Measurements from ENCODE around the gene LBH.

LBH gene

GRCh38 chr2:30235859-30236535 lies 4.7 kb downstream of the LBH start:
- no peak for DNase-seq

GRCh38 chr2:30236591-30237238 lies 5.4 kb downstream of the LBH start:
- DNase-seq = no peak

- no peak for DNase-seq
Measured at GRCh38 chr2:30237239-30237965, 6.1 kb downstream of the LBH start.

GRCh38 chr2:30237966-30238800 lies 6.8 kb downstream of the LBH start:
- no peak for DNase-seq

GRCh38 chr2:30239308-30239985 lies 8.1 kb downstream of the LBH start:
- peak; percentile 47 for DNase-seq

- DNase-seq = no peak
Measured at GRCh38 chr2:30239986-30240752, 8.8 kb downstream of the LBH start.

- no peak for DNase-seq
Measured at GRCh38 chr2:30243231-30243630, 11.9 kb downstream of the LBH start.

GRCh38 chr2:30245364-30245763 lies 14.0 kb downstream of the LBH start:
- no peak for DNase-seq

- no peak for DNase-seq
Measured at GRCh38 chr2:30248791-30249190, 17.5 kb downstream of the LBH start.

GRCh38 chr2:30249354-30249753 lies 18.0 kb downstream of the LBH start:
- no peak for DNase-seq

GRCh38 chr2:30250421-30250820 lies 19.1 kb downstream of the LBH start:
- no peak for DNase-seq

GRCh38 chr2:30252723-30253701 lies 21.7 kb downstream of the LBH start:
- peak; percentile 77 for DNase-seq

- no peak for DNase-seq
Measured at GRCh38 chr2:30253873-30254684, 22.7 kb downstream of the LBH start.

- DNase-seq = no peak
Measured at GRCh38 chr2:30254685-30255001, 23.3 kb downstream of the LBH start.

GRCh38 chr2:30255026-30255425 lies 23.7 kb downstream of the LBH start:
- DNase-seq = no peak

GRCh38 chr2:30255466-30256408 lies 24.4 kb downstream of the LBH start:
- no peak for DNase-seq

GRCh38 chr2:30257266-30258214 lies 26.2 kb downstream of the LBH start:
- DNase-seq = no peak
